Testis (tissue), 2 donors: ENCODE results near the gene PHACTR3.

Experiments
- CTCF ChIP-seq, 3 experiments: fragments of 450-650 bp in 2 of 3; fragments of 200-600 bp in 1 of 3; sonication (generic) in 1 of 3; IDR thresholded peaks; one replicate each; pipeline ENCODE4 v1.5.1; 2016 to 2019; ENCODE audit warnings: antibody characterized with exemption in 3 of 3, mild to moderate bottlenecking in 2 of 3, moderate library complexity in 1 of 3
- POLR2A ChIP-seq: fragments of 450-650 bp; IDR thresholded peaks from one replicate; pipeline ENCODE4 v1.6.1; 2017; ENCODE audit warnings: antibody characterized with exemption, mild to moderate bottlenecking, moderate library complexity

DNA sequence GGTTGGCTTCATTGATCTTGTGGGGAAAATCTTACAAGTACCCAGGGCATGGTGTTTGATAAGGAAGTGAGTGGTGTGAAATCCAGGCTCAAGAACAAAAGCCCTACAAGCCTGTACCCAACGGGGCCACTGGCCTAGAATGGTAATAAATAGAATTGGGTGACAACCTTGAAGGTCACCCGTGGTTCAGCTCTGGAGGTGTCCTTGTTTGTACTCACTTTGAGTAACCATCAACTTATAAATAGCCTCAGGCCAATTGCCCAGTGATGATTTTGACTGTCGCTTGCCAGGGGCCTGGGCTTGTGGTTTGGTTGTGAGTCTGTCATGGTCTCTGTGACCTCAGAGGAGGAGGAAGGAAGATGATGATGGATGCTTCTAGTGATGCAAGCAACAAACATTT, 87.8 kb downstream of the PHACTR3 start:
- TF ChIP-seq CTCF (IDR thresholded peaks at IDR 0.05) (no peak), POLR2A (no peak)
